Heart left ventricle (tissue), 13 donors: ENCODE measurements around the gene SBK1.

ENCODE experiments used
- POLR2A ChIP-seq, 2 donors: fragments of 450-650 bp; IDR thresholded peaks; one replicate each; pipeline ENCODE4 v1.6.1; 2017; ENCODE audit warnings: antibody characterized with exemption in 2 of 2, mild to moderate bottlenecking in 2 of 2, moderate library complexity in 2 of 2
- TF ChIP-seq, protein P1 (sequence below), 12 donors: fragments of 200-600 bp; sonication (generic) in 4 of 12; IDR thresholded peaks; one replicate each; pipeline versions ENCODE4 v1.5.0 to v1.8.0; 2018 to 2022; ENCODE audit warnings: antibody characterized with exemption in 12 of 12, mild to moderate bottlenecking in 5 of 12
- donor health status: ischemic (EF 13 %, LVEDD 7.1; RV severe dilation, severe dysfunction).
- donor health status: DM: no; HTN: yes; CAD: no.
- donor health status: DM: no; HTN: no; CAD: no.
- donor health status: ischemic (EF 25% LVEDD 6.9; RV normal size, moderate dysfunction).
- donor health status: ischemic (EF 25% LVEDD 5.7; RV mildly dilated, moderate dysfunction).
- donor health status: ischemic (EF 35%, LVEDD 5.7; RV mildly dilated, moderate dysfunction).
- donor health status: nonischemic (EF 11% LVEDD 7.7; RV severe dilation, severe dysfunction).
- donor health status: DM: yes; HTN: yes; CAD: no.
- donor health status: PGD.
- donor health status: ischemic (EF 29% LVEDD 5.4; RV normal size, mild dysfunction).
- donor health status: nonischemic (EF 23%, LVEDD 6.1; RV moderate dilation, normal function).

DNA sequence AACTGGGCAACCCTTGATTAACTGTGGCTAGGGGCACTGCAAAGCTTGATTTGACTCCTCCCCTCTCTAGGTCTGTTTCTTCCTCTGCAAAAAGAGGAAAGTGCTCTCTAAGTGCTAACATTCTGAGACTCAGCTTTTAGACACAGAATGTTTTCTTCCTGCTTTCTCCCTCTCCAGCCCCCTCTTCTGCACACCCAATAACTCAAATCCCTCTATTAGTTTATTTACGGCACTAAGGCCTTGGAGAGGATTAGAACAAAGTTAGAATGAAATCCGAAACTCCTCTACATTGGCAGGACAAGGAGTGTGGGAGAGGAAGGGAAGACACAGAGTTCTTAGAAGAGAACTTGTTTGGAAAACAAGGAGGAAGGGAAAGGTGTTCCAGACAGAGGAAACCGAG is 3.3 kb upstream of the SBK1 start:
- TF ChIP-seq, protein P1, sequence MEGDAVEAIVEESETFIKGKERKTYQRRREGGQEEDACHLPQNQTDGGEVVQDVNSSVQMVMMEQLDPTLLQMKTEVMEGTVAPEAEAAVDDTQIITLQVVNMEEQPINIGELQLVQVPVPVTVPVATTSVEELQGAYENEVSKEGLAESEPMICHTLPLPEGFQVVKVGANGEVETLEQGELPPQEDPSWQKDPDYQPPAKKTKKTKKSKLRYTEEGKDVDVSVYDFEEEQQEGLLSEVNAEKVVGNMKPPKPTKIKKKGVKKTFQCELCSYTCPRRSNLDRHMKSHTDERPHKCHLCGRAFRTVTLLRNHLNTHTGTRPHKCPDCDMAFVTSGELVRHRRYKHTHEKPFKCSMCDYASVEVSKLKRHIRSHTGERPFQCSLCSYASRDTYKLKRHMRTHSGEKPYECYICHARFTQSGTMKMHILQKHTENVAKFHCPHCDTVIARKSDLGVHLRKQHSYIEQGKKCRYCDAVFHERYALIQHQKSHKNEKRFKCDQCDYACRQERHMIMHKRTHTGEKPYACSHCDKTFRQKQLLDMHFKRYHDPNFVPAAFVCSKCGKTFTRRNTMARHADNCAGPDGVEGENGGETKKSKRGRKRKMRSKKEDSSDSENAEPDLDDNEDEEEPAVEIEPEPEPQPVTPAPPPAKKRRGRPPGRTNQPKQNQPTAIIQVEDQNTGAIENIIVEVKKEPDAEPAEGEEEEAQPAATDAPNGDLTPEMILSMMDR (IDR thresholded peaks at IDR 0.05) = no peak
- no peak for TF ChIP-seq POLR2A (IDR thresholded peaks at IDR 0.05)
